ENCODE results near the gene FREY1.
"Not testable (repeated sequence)": the region's sequence is repeated elsewhere in the genome, so short reads cannot be mapped to it uniquely, and the experiment has no call there.

FREY1 gene

DNA sequence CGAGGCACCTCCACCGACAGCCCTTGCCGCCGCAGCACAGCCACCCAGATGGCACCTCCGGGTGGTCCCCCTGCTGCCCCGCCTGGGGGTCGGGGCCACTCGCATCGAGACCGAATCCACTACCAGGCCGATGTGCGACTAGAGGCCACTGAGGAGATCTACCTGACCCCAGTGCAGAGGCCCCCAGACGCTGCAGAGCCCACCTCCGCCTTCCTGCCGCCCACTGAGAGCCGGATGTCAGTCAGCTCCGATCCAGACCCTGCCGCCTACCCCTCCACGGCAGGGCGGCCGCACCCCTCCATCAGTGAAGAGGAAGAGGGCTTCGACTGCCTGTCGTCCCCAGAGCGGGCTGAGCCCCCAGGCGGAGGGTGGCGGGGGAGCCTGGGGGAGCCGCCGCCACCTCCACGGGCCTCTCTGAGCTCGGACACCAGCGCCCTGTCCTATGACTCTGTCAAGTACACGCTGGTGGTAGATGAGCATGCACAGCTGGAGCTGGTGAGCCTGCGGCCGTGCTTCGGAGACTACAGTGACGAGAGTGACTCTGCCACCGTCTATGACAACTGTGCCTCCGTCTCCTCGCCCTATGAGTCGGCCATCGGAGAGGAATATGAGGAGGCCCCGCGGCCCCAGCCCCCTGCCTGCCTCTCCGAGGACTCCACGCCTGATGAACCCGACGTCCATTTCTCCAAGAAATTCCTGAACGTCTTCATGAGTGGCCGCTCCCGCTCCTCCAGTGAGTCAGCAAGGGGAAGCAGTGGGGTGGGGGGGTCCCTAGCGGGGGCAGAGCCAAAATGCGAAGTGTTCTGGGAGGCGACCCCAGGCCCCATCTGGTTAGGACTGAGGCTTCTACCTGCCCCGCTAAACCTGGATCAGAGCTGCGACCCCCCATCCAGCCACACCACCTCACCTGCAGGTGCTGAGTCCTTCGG, 4.4 kb downstream of the FREY1 start:
- TF ChIP-seq, protein P1, sequence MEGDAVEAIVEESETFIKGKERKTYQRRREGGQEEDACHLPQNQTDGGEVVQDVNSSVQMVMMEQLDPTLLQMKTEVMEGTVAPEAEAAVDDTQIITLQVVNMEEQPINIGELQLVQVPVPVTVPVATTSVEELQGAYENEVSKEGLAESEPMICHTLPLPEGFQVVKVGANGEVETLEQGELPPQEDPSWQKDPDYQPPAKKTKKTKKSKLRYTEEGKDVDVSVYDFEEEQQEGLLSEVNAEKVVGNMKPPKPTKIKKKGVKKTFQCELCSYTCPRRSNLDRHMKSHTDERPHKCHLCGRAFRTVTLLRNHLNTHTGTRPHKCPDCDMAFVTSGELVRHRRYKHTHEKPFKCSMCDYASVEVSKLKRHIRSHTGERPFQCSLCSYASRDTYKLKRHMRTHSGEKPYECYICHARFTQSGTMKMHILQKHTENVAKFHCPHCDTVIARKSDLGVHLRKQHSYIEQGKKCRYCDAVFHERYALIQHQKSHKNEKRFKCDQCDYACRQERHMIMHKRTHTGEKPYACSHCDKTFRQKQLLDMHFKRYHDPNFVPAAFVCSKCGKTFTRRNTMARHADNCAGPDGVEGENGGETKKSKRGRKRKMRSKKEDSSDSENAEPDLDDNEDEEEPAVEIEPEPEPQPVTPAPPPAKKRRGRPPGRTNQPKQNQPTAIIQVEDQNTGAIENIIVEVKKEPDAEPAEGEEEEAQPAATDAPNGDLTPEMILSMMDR (IDR thresholded peaks at IDR 0.05; ENCODE audit: low read depth, low read length) = no peak
- Histone ChIP-seq H3K27ac (no peak overlapping the region), H3K9me3 (ENCODE audit: severe bottlenecking) (no peaks in the 10 kb centered on the region), H3K36me3 (peaks cover 57% of the 10 kb centered on the region), H3K4me3 (ENCODE audit: low read depth, low read length) (no peak overlapping the region), H3K27me3 (ENCODE audit: insufficient read depth, low read depth, severe bottlenecking) (no peaks in the 10 kb centered on the region)
- no peak for DNase-seq

- TF ChIP-seq, protein P1 (IDR thresholded peaks at IDR 0.05; ENCODE audit: low read depth, low read length) = no peak
- no peak for DNase-seq
- Histone ChIP-seq H3K36me3 (peaks cover 52% of the 10 kb centered on the region), H3K27me3 (ENCODE audit: insufficient read depth, low read depth, severe bottlenecking) (no peaks in the 10 kb centered on the region), H3K4me3 (ENCODE audit: low read depth, low read length) (no peak overlapping the region), H3K27ac (no peak overlapping the region), H3K9me3 (ENCODE audit: severe bottlenecking) (no peaks in the 10 kb centered on the region)
These were observed 5.4 kb downstream of the FREY1 start for GRCh38 chr11:45901626-45902025.

DNA sequence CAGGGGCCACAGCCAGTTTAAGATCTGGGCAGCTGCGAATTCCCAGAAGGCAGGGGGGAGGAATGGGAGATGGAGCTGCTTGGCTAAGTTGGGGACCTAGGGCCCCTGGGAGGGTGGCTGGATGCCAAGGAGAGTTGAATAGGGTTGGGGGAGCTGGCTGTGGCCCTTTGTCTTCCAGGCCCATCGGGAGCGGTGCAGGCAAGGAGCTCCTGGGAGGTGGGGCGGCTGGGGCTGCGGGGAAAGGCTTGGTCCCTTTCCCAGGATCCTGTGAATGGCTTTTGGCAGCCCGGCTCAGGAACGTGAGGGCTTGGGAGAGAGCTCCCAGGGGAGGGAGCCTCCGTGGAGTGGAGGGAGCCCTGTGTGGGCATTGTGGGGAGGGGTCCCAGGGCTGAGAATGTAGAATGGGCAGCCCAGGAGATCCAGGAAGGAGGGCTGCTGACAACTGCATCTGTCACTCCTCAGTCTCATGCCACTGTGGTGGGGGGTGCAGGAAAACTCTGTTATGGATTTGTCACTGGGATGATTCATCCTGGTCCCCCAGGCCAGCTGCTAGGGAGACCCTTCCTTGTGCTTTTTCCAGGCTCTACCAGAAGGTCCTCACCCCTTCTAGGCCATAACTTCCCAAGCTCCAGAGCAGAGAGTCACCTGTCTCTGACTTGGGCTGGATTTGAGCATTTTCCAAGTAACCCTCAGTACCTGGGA, 6.0 kb downstream of the FREY1 start:
- H3K9me3 ChIP-seq (ENCODE audit: severe bottlenecking) = no peaks in the 10 kb centered on the region
- H3K27ac ChIP-seq = no peak overlapping the region
- no peaks in the 10 kb centered on the region for H3K27me3 ChIP-seq (ENCODE audit: insufficient read depth, low read depth, severe bottlenecking)
- no peak for DNase-seq
- TF ChIP-seq, protein P1 (IDR thresholded peaks at IDR 0.05; ENCODE audit: low read depth, low read length) = no peak
- H3K4me3 ChIP-seq (ENCODE audit: low read depth, low read length) = peak overlapping the region; percentile 55
- peaks cover 48% of the 10 kb centered on the region for H3K36me3 ChIP-seq

DNA sequence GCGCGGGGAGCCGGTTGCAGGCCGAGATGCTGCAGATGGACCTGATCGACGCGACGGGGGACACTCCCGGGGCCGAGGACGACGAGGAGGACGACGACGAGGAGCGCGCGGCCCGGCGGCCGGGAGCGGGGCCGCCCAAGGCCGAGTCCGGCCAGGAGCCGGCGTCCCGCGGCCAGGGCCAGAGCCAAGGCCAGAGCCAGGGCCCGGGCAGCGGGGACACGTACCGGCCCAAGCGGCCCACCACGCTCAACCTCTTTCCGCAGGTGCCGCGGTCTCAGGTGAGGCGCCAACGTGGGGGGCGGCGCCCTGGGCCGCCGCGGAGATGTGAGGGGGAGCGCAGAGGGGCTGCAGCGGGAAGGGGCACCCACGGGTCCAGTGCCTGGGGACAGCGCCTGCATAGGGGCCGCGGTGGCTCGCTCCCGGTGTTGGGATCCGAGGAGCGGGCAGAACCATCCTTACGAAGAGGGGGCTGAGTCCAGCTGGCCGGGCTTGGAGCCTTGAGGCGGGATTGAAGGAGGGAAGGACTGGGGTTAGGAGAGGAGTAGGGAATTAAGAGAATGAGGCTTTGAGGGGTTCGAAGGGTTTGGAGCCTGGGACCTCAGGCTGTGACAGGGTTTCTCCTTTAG, 6.8 kb downstream of the FREY1 start:
- peaks cover 45% of the 10 kb centered on the region for H3K36me3 ChIP-seq
- DNase-seq; H3K27me3 ChIP-seq (ENCODE audit: insufficient read depth, low read depth, severe bottlenecking); H3K9me3 ChIP-seq (ENCODE audit: severe bottlenecking): not testable (repeated sequence)
- peak overlapping the region; percentile 55 for H3K4me3 ChIP-seq (ENCODE audit: low read depth, low read length)
- H3K27ac ChIP-seq = peak overlapping the region; percentile 98

DNA sequence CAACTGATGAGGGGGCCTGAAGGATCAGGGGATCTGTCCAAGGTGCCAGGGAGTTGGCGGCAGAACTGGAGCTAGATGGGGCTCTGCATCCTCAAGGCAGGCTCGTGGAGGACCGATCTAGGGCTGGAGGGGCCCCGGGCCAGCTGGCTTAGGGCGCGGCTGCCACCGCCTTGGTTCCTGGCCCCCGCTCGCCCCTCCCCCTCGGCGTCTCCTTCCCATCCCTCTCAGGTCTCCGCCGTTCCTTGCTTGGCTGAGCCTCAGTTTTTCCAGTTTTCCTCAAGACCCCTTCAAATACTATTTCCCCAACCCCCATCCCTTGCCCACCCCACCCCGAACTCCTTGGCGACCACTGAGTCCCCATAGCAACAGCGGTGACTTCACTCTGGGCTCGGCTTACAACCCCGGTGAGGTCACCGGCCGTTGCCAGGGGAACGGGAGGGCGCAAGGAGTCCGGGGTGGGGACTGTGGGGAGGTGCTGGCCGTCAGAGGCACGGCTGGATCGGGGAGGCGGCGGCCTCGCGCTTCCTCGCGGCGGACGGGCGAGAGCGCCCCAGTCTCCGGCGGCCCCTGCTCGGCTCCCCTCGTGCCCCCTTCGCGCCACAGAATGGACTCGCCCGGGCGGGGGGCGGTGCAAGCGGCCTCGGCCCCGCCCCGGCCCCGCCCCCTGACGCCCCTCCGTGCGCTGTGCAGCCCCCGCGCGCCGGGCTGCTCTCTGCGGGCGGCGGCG, 7.5 kb downstream of the FREY1 start:
- Histone ChIP-seq H3K9me3 (ENCODE audit: severe bottlenecking) (no peaks in the 10 kb centered on the region), H3K36me3 (peaks cover 38% of the 10 kb centered on the region), H3K27ac (peak overlapping the region; percentile 98), H3K27me3 (ENCODE audit: insufficient read depth, low read depth, severe bottlenecking) (no peaks in the 10 kb centered on the region), H3K4me3 (ENCODE audit: low read depth, low read length) (peak overlapping the region; percentile 55)
- peak; percentile 93 for DNase-seq
- TF ChIP-seq, protein P1 (IDR thresholded peaks at IDR 0.05; ENCODE audit: low read depth, low read length) = no peak

All from WERI-Rb-1 (cell line).